KMS-11 (cell line): Measurements from ENCODE around the gene NIPAL3.
A peak's percentile ranks its signal among the peaks of the same experiment; 100 is the strongest.

Source experiments
- H2AFZ ChIP-seq: fragments of 200-600 bp; sonication (generic); 2 replicates; pipeline ENCODE4 v1.6.1; 2016; ENCODE audit warnings: antibody characterized with exemption, mixed run types, low read depth
- H3K27ac ChIP-seq: fragments of 200-600 bp; sonication (generic); 2 replicates; pipeline ENCODE4 v1.6.1; 2016; ENCODE audit warnings: mild to moderate bottlenecking, mixed run types
- H3K27me3 ChIP-seq: fragments of 200-600 bp; sonication (generic); 2 replicates; pipeline ENCODE4 v1.6.1; 2017; ENCODE audit warnings: mild to moderate bottlenecking, low read depth, mixed run types, moderate library complexity; ENCODE audit not compliant: insufficient read depth
- H3K36me3 ChIP-seq: fragments of 200-600 bp; sonication (generic); 2 replicates; pipeline ENCODE4 v1.6.1; 2017; ENCODE audit warnings: mild to moderate bottlenecking, mixed run types; ENCODE audit not compliant: insufficient read depth
- H3K4me1 ChIP-seq: fragments of 200-600 bp; sonication (generic); 2 replicates; pipeline ENCODE4 v1.6.1; 2016; ENCODE audit warnings: mild to moderate bottlenecking, low read depth, mixed run types; ENCODE audit not compliant: poor library complexity, severe bottlenecking
- H3K4me2 ChIP-seq: fragments of 200-600 bp; sonication (generic); 2 replicates; pipeline ENCODE4 v1.7.0; 2016; ENCODE audit warnings: mild to moderate bottlenecking, mixed run types
- H3K4me3 ChIP-seq: fragments of 200-600 bp; sonication (generic); IDR thresholded peaks from 2 replicates; pipeline ENCODE4 v1.6.1; 2017; ENCODE audit warnings: low read depth, low read length, mixed read lengths; ENCODE audit not compliant: insufficient read depth
- H3K79me2 ChIP-seq: fragments of 200-600 bp; sonication (generic); 2 replicates; pipeline ENCODE4 v1.6.1; 2016; ENCODE audit warnings: low read depth, mixed run types; ENCODE audit not compliant: insufficient read depth
- H3K9ac ChIP-seq: fragments of 200-600 bp; sonication (generic); 2 replicates; pipeline ENCODE4 v1.6.1; 2016; ENCODE audit warnings: mild to moderate bottlenecking, mixed run types
- H4K20me1 ChIP-seq: fragments of 200-600 bp; sonication (generic); 2 replicates; pipeline ENCODE4 v1.6.1; 2016; ENCODE audit warnings: mild to moderate bottlenecking, mixed run types; ENCODE audit not compliant: insufficient read depth
- CTCF ChIP-seq: fragments of 200-600 bp; sonication (generic); conservative IDR thresholded peaks from 2 replicates; pipeline ENCODE4 v1.6.1; 2017; ENCODE audit warnings: low read depth, mild to moderate bottlenecking, antibody characterized with exemption, low read length, moderate library complexity, mixed read lengths

Gene NIPAL3

GRCh38 chr1:24391882-24392603 is 23.6 kb upstream of the NIPAL3 start:
- Histone ChIP-seq H3K27ac (peak overlapping the region; percentile 83), H3K79me2 (no peaks in the 10 kb centered on the region), H3K9ac (peak overlapping the region; percentile 52; the same call in 1 of the 2 replicates), H2AFZ (peak overlapping the region; percentile 51), H3K4me3 (peak overlapping the region; percentile 21), H3K4me1 (peaks cover 66% of the 10 kb centered on the region), H3K4me2 (peak overlapping the region; percentile 70), H4K20me1 (no peaks in the 10 kb centered on the region), H3K27me3 (no peaks in the 10 kb centered on the region), H3K36me3 (no peaks in the 10 kb centered on the region)
- TF ChIP-seq CTCF, result peak; percentile 88

GRCh38 chr1:24392604-24392946 is 23.0 kb upstream of the NIPAL3 start:
- Histone ChIP-seq H3K27me3 (no peaks in the 10 kb centered on the region), H3K4me3 (no peak overlapping the region), H3K9ac (peak overlapping the region; percentile 52; the same call in 1 of the 2 replicates), H3K79me2 (no peaks in the 10 kb centered on the region), H3K27ac (peak overlapping the region; percentile 83), H3K4me1 (peaks cover 60% of the 10 kb centered on the region), H2AFZ (peak overlapping the region; percentile 51), H3K36me3 (no peaks in the 10 kb centered on the region), H4K20me1 (no peaks in the 10 kb centered on the region), H3K4me2 (peak overlapping the region; percentile 70)
- peak; percentile 66; the same call in 1 of the 2 replicates for TF ChIP-seq CTCF

GRCh38 chr1:24392982-24393650 is 22.5 kb upstream of the NIPAL3 start:
- TF ChIP-seq CTCF, result no peak
- peak overlapping the region; percentile 70 for H3K4me2 ChIP-seq

GRCh38 chr1:24393892-24394291 is 21.7 kb upstream of the NIPAL3 start:
- Histone ChIP-seq H3K4me3 (no peak overlapping the region), H3K27ac (no peak overlapping the region)
- no peak for TF ChIP-seq CTCF

More at GRCh38 chr1:24392982-24393650, 22.5 kb upstream of the NIPAL3 start:
- Histone ChIP-seq H3K4me3 (no peak overlapping the region), H3K9ac (peak overlapping the region; percentile 52; the same call in 1 of the 2 replicates), H3K27me3 (no peaks in the 10 kb centered on the region), H3K79me2 (no peaks in the 10 kb centered on the region), H2AFZ (peak overlapping the region; percentile 51), H3K36me3 (no peaks in the 10 kb centered on the region), H4K20me1 (no peaks in the 10 kb centered on the region), H3K27ac (peak overlapping the region; percentile 83), H3K4me1 (peaks cover 55% of the 10 kb centered on the region)

More at GRCh38 chr1:24393892-24394291, 21.7 kb upstream of the NIPAL3 start:
- H3K36me3 ChIP-seq, result no peaks in the 10 kb centered on the region
- no peaks in the 10 kb centered on the region for H3K79me2 ChIP-seq
- peaks cover 47% of the 10 kb centered on the region for H3K4me1 ChIP-seq
- no peak overlapping the region for H2AFZ ChIP-seq
- no peak overlapping the region for H3K4me2 ChIP-seq
- H4K20me1 ChIP-seq, result no peaks in the 10 kb centered on the region
- no peak overlapping the region for H3K9ac ChIP-seq
- H3K27me3 ChIP-seq, result no peaks in the 10 kb centered on the region
